Muscle of arm (tissue), 12 donors: Measurements from ENCODE around the gene RAMP3. TPM values are rescaled to one million over a fixed set of nuclear protein-coding genes. Genes with fewer than 3 reads are reported as not detected.
"Not testable (repeated sequence)": the region's sequence is repeated elsewhere in the genome, so short reads cannot be mapped to it uniquely, and the experiment has no call there.

ENCODE experiments used
- DNase-seq: peaks from one replicate; pipeline ENCODE4 v3.0.0-alpha.2; 2013
- polyA plus RNA-seq, 12 donors: library from polyadenylated mRNA; unstranded; fragments of 120-200 nt; gene quantifications; one replicate each; pipeline ENCODE4 v1.2.1, GENCODE V29; 2013; ENCODE audit not compliant: insufficient read length in 12 of 12

Gene RAMP3
- polyA plus RNA-seq, 12 donors, result 2.6 to 11.4 (median 4.4) TPM; not detected in 1

- no peak for DNase-seq
Observed at GRCh38 chr7:45190406-45191165, 33.0 kb downstream of the RAMP3 start.

- DNase-seq, result no peak
Observed at GRCh38 chr7:45191396-45191795, 33.8 kb downstream of the RAMP3 start.

DNA sequence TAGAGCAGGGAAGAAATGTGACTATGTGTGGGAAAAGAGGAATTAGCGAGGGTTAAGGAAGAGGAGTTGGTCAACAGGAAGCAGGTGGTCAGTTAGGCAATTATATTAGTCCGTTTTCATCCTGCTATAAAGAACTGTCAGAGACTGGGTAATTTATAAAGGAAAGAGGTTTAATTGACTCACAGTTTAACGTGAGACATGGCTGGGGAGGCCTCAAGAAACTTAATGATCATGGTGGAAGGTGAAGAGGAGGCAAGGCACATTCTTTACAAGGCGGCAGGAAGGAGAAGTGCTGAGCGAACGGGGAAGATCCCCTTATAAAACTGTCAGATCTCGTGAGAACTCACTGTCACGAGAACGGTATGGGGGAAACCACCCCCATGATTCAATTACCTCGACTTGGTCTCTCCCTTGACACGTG is 35.0 kb downstream of the RAMP3 start:
- no peak for DNase-seq

DNA sequence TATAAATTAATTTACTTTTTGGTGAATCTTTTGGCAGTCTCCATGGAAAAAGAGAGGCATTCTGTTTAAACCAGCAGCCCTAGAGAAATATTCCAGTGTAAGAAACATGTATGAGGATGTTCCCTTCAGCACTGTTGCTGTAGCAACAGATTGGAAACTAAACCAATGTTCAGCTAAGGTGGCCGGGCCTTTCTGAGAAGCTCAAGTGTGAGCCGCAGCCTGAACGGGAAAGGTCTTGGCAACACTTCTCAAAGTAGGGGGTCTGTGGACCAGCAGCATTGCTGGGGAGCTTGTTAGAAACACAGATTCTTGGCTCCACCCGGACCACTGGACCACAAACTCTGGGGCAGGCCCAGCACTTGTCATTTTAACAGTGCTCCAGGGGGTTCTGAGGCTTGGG is 36.2 kb downstream of the RAMP3 start:
- peak; percentile 44 for DNase-seq

GRCh38 chr7:45196374-45196773 is 38.8 kb downstream of the RAMP3 start:
- DNase-seq, result no peak

GRCh38 chr7:45197461-45197860 is 39.9 kb downstream of the RAMP3 start:
- no peak for DNase-seq

- no peak for DNase-seq
Observed at GRCh38 chr7:45198986-45199385, 41.4 kb downstream of the RAMP3 start.

DNA sequence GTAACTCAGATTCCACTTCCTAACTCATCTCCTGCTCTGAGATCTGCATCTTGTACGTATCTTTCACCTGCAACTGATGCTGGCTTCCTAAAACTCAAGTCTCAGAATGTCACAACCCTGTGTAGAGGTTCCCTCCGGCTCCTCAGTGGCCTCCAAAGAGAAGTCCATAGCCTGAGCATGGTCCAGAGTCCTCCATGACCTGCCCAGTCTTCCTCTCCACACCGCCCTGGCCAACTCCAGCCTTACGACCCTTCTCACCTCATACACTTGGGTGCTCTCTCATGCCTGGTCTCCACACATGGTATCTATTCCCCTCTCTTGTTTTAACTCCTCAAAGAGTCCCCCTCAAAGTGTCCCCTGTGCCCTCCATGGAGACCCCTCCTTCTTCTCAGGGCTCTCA is 41.9 kb downstream of the RAMP3 start:
- DNase-seq, result no peak

GRCh38 chr7:45202625-45203024 is 45.0 kb downstream of the RAMP3 start:
- DNase-seq, result no peak

DNA sequence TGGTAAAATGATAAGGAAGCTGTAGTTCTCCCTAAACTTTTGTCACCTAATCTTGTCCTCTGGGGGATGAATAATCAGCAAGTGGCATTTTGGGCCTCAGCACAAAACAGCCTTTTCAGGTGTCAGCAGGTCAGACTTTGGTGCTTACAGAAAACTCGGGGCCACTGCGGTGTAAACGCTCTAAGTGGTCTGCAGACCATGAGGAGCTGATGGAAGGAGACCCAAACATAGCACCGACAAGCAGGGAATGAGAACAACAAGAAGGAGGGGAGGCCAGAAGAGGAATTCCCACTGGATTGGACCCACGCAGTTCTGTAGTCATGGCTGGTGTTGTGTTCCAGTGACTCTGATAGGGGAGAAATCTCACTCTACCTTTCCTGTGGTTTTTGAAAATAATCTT is 45.4 kb downstream of the RAMP3 start:
- no peak for DNase-seq

DNA sequence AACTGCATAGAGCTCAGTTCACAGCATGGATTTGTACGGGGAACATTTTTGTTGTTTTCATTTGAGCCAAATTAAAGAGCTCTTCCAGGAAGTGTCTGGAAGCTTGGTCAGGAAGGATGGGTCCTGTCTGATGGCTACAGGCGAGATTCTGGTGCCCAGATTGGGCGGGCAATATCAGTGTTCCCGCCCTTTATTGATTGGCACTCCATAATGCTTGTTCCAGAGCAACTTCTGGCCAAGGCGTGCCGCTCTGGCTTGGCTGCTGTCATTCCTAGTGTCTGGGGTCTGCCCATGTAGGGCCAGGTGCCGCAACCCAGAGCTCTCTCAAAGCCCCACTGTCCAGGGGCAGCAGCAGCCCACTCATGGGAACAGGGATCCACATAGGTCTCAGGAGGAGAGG is 45.9 kb downstream of the RAMP3 start:
- DNase-seq, result peak; percentile 22

DNA sequence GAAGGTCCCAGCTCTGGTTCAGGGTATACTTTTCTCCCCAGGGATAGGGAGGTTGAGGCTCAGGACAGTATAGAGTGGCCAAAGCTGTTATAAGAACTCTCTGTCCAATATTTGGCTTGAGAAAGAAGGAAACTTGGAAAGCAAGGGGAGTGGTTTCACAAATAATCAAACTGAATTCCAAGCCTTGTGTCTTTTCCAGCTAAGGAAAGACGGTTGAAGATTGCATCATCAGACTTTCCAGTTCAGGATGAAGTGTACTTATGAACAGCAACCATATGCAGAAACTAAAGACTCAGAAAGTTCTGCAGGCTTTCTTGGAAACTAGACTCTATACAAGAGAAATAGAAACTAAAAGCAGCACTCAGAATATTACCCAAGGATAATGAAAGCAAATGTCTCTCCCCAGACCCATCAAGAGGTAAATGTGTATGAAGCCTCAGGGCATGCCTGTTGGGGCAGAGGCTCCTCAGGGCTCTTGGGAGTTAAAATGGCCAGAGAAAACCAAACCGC is 46.4 kb downstream of the RAMP3 start:
- peak; percentile 75 for DNase-seq

DNA sequence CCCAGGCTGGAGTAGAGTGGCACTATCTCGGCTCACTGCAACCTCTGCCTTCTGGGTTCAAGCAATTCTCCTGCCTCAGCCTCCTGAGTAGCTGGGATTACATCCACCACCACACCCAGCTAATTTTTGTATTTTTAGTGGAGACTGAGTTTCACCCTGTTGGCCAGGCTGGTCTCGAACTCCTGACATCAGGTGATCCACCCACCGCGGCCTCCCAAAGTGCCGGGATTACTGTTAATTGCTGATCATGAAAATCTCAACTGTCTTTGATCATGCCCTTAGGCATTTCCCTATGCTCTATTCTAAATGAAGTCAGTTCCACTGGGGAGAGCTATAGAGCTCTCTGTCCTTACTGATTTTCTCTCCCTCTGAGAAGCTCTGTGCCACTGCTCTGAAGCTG is 48.7 kb downstream of the RAMP3 start:
- not testable (repeated sequence) for DNase-seq

GRCh38 chr7:45209909-45210308 is 52.3 kb downstream of the RAMP3 start:
- not testable (repeated sequence) for DNase-seq

DNA sequence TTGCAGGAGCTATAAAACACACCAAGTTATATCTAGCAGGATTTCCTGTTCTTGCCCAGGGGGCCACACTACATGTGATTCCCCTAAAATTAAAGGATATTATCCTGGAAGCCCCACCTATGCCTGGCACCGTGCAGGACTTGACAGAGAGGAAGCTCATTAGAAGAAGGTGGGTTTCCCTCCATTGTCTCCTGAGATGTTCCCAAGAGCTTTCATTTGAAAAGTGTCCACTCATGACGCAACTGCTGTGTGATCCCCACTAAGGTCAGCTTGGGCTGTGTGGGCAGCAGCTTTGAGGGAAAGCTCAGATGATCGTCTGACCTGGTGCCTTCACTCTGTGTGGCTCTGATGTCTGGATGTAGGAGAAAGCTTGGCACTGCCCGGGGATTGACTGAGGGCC is 53.5 kb downstream of the RAMP3 start:
- DNase-seq, result no peak

DNA sequence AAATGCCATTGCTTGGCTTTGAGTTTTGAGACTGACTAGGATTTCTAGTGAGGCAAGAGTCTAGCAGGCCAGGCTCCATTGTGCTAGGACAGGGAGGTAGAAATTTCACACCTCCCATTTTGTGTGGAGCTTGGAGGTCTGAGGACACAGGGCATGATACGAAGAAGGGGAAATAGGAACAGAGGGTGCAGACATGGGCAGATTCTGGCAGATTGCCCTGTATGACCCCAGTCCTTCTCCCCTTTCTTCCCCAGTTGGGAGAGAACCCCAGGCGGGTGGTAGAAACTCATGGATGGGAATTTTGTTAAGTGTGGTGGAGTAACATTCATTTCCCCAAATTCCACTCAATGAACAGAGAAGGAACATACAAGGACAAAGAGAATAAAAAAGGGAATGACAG is 54.4 kb downstream of the RAMP3 start:
- DNase-seq, result no peak

DNA sequence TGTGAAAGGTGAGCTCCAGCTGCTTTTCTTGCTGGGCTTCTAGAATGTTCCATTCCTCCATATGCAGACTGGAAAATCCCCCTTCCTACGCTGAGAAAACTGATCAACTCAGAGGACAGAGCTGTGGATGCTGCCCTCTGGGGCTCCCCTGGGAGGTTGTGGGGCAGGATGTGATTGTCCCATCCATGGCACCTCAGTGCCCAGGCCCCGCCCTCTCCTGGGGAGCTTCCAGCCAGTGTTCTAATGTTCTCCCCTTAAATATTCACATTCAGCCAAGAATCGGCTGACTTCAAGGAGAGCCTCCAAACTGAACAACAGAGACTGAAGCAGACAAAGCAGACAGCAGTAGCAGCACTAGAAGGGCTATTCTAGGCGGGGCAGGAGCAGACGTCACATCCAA is 55.0 kb downstream of the RAMP3 start:
- DNase-seq, result no peak

- DNase-seq, result no peak
Observed at GRCh38 chr7:45215601-45216062, 58.0 kb downstream of the RAMP3 start.

- no peak for DNase-seq
Observed at GRCh38 chr7:45216181-45216580, 58.6 kb downstream of the RAMP3 start.

DNA sequence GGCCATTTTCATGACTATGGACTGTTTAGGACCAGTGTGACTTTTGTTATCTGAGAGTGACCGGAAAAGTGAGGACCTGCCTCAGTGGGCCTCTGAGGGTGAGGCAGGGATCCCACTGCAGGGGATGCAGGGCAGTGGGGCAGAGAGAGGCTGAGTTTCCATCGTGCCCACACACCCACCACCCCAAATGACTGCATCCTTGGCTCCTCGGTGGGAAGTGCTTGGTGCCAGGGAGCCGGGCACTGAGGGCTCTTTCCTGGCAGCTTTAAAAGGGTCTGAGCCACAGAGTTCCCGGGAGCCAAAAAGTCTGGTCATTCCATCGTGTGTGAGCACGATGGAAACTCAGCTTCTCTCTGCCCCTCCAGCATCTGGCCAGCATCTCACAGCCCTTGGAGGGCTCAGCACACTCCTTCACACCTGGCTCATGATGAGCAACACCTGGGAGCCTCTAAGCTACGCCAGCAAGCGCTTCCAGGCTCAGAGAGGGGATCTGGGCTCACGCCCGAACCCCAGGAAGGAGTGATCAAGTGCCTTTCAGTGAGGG is 59.1 kb downstream of the RAMP3 start:
- DNase-seq, result no peak

- no peak for DNase-seq
Observed at GRCh38 chr7:45217358-45217757, 59.8 kb downstream of the RAMP3 start.

GRCh38 chr7:45219130-45219529 is 61.5 kb downstream of the RAMP3 start:
- no peak for DNase-seq

DNA sequence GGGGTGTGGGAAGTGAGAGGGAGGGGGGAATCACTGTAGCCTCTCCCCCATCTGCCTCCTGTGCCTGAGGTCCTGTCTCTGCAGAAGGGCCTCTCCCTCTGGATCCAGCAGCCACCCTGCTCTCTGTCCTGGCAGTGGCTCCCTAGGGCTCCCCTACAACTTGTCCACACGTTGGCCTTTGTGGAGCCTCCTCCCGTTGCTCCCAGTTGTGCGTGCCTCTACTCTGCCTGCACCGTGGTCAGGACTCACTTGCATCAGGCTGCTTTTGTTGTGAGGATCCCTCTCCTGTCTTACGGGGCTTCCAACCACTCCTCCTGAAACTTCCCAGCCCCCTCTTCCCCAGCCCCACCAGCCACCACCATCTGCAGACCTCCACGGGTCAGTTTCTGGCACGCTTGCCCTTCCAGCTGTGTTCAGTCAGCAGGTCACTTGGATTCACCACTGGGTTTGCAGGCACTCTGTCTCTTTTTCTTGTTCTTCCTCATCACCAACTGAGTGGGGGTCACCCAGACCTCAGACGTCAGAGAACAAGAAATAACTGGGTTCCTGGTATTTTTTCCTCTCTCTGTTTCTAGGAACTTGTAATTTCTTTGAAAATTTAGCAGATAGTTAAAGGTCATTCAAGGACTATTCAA is 62.3 kb downstream of the RAMP3 start:
- DNase-seq, result no peak
